Fibroblast of mammary gland (primary cell): Measurements from ENCODE around the gene GAB1.

Experiments used
- DNase-seq: peaks from one replicate; pipeline ENCODE4 v3.0.0-alpha.2; 2010; ENCODE audit warnings: low read depth
- H3K4me3 ChIP-seq: 2 replicates; pipeline ENCODE4 v1.5.1; 2011; ENCODE audit warnings: low read depth, mild to moderate bottlenecking, low read length, moderate library complexity; ENCODE audit not compliant: control insufficient read depth
- CTCF ChIP-seq: conservative IDR thresholded peaks from 2 replicates; pipeline ENCODE4 v1.5.1; 2011; ENCODE audit warnings: low read depth, low read length, inconsistent platforms; ENCODE audit not compliant: control insufficient read depth, insufficient read depth

Gene GAB1

DNA sequence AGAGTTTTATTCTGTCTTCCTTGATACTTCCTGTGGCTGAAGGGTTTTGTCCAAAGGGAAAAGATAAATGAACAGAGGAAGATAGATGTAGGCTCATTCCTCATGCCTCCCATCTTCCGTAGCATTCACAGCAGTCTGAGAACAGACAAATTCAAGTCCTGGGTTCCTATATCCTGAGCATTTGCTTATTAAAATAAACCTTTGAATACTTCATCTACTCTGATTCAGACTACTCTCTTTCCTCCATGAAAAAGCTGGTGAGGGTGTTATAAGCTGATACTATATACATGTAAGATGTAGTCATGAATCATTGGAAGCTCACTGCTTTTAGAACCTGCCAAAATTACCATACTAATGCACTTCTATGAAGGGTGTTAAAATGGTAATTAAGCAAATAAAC is 61.2 kb downstream of the GAB1 start:
- DNase-seq: no peak
- no peak overlapping the region for H3K4me3 ChIP-seq
- no peak for TF ChIP-seq CTCF

- peak; percentile 49 for DNase-seq
Observed at GRCh38 chr4:143399113-143399949, 62.7 kb downstream of the GAB1 start.

GRCh38 chr4:143400082-143400481 is 63.4 kb downstream of the GAB1 start:
- no peak overlapping the region for H3K4me3 ChIP-seq
- no peak for DNase-seq
- TF ChIP-seq CTCF: no peak

More at GRCh38 chr4:143399113-143399949, 62.7 kb downstream of the GAB1 start:
- TF ChIP-seq CTCF: peak; percentile 76
- H3K4me3 ChIP-seq: no peak overlapping the region

- no peak overlapping the region for H3K4me3 ChIP-seq
- TF ChIP-seq CTCF: no peak
- no peak for DNase-seq
Observed at GRCh38 chr4:143402776-143403552, 66.3 kb downstream of the GAB1 start.

- no peak for TF ChIP-seq CTCF
- H3K4me3 ChIP-seq: no peak overlapping the region
- no peak for DNase-seq
Observed at GRCh38 chr4:143403553-143403820, 66.8 kb downstream of the GAB1 start.

- no peak for TF ChIP-seq CTCF
Observed at GRCh38 chr4:143404555-143404954, 67.9 kb downstream of the GAB1 start.

More at GRCh38 chr4:143404555-143404954, 67.9 kb downstream of the GAB1 start:
- H3K4me3 ChIP-seq: no peak overlapping the region
- DNase-seq: no peak
